Fibroblast of upper back skin (primary cell): ENCODE results near the gene PAN3.

Experiments used
- DNase-seq: peaks from one replicate; pipeline ENCODE4 v3.0.0-alpha.2; 2013

The PAN3 gene

GRCh38 chr13:28340272-28340793, 202.0 kb downstream of the PAN3 start:
- peak; percentile 73 for DNase-seq

- DNase-seq = no peak
Observed at GRCh38 chr13:28342251-28342650, 203.9 kb downstream of the PAN3 start.

DNA sequence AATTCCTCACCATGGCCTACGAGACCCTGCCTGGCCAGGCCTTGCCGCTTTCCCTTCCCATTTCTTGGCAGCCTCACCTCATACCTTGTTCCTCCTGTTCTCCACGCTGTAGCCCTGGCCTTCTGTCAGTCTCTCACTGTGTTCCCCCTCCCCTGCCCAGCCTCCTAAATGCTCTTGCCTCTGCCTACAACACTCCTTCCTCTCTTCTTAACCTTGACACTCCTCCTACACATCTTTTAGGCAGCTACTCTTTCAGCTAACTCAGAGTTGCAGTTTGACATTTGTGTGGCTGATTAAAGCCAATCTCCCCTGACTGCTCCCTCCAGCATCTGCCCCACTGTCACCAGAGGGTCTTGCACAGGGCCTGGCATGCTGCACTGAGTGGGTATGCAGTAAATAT, 205.8 kb downstream of the PAN3 start:
- no peak for DNase-seq
